Activated T-cell treated with anti-CD3 and anti-CD28 coated beads, Interleukin-2, amount 50 U/mL, for 24 hours (primary cell): Measurements from ENCODE around the gene CFAP54.

Experiments
- DNase-seq: peaks from one replicate; pipeline ENCODE4 v3.0.0-alpha.2; 2020
- H3K27ac Mint-ChIP-seq: 2 replicates; pipeline ENCODE4 v1.8.0; 2020; ENCODE audit warnings: mild to moderate bottlenecking, mixed read lengths
- H3K27me3 Mint-ChIP-seq: 2 replicates; pipeline ENCODE4 v1.8.0; 2020; ENCODE audit warnings: mixed read lengths
- H3K36me3 Mint-ChIP-seq: 2 replicates; pipeline ENCODE4 v1.8.0; 2020; ENCODE audit warnings: low read depth, mixed read lengths
- H3K4me1 Mint-ChIP-seq: 2 replicates; pipeline ENCODE4 v1.8.0; 2020; ENCODE audit warnings: low read depth, mixed read lengths
- H3K4me3 Mint-ChIP-seq: 2 replicates; pipeline ENCODE4 v1.8.0; 2020; ENCODE audit warnings: mild to moderate bottlenecking, moderate library complexity, mixed read lengths
- H3K9me3 Mint-ChIP-seq: 2 replicates; pipeline ENCODE4 v1.8.0; 2020; ENCODE audit warnings: mixed read lengths

Gene CFAP54

GRCh38 chr12:96810477-96810876 lies 321.1 kb downstream of the CFAP54 start:
- no peak overlapping the region for H3K4me3 Mint-ChIP-seq
- no peaks in the 10 kb centered on the region for H3K36me3 Mint-ChIP-seq
- H3K27ac Mint-ChIP-seq = no peak overlapping the region
- H3K9me3 Mint-ChIP-seq = no peaks in the 10 kb centered on the region
- H3K27me3 Mint-ChIP-seq = no peaks in the 10 kb centered on the region
- H3K4me1 Mint-ChIP-seq = no peaks in the 10 kb centered on the region
- DNase-seq = no peak

GRCh38 chr12:96811083-96811482 lies 321.7 kb downstream of the CFAP54 start:
- no peak for DNase-seq
- Mint-ChIP-seq H3K4me3 (no peak overlapping the region), H3K36me3 (no peaks in the 10 kb centered on the region), H3K27ac (no peak overlapping the region), H3K4me1 (no peaks in the 10 kb centered on the region), H3K9me3 (no peaks in the 10 kb centered on the region), H3K27me3 (no peaks in the 10 kb centered on the region)

GRCh38 chr12:96812153-96812552 lies 322.8 kb downstream of the CFAP54 start:
- DNase-seq = no peak
- no peaks in the 10 kb centered on the region for H3K9me3 Mint-ChIP-seq
- H3K4me3 Mint-ChIP-seq = no peak overlapping the region
- H3K27ac Mint-ChIP-seq = no peak overlapping the region
- H3K4me1 Mint-ChIP-seq = no peaks in the 10 kb centered on the region
- no peaks in the 10 kb centered on the region for H3K36me3 Mint-ChIP-seq
- peaks cover 6% of the 10 kb centered on the region for H3K27me3 Mint-ChIP-seq

- Mint-ChIP-seq H3K27me3 (peaks cover 13% of the 10 kb centered on the region), H3K4me1 (no peaks in the 10 kb centered on the region), H3K9me3 (no peaks in the 10 kb centered on the region), H3K4me3 (no peak overlapping the region), H3K36me3 (no peaks in the 10 kb centered on the region), H3K27ac (no peak overlapping the region)
- DNase-seq = no peak
Observed at GRCh38 chr12:96814200-96814599, 324.8 kb downstream of the CFAP54 start.

GRCh38 chr12:96821592-96821991 lies 332.2 kb downstream of the CFAP54 start:
- no peak overlapping the region for H3K27ac Mint-ChIP-seq

GRCh38 chr12:96822641-96823040 lies 333.3 kb downstream of the CFAP54 start:
- Mint-ChIP-seq H3K4me3 (no peak overlapping the region), H3K27me3 (peaks cover 12% of the 10 kb centered on the region), H3K9me3 (no peaks in the 10 kb centered on the region), H3K27ac (no peak overlapping the region), H3K36me3 (no peaks in the 10 kb centered on the region), H3K4me1 (no peaks in the 10 kb centered on the region)
- no peak for DNase-seq

More at GRCh38 chr12:96821592-96821991, 332.2 kb downstream of the CFAP54 start:
- Mint-ChIP-seq H3K9me3 (no peaks in the 10 kb centered on the region), H3K4me1 (no peaks in the 10 kb centered on the region), H3K36me3 (no peaks in the 10 kb centered on the region), H3K27me3 (peaks cover 17% of the 10 kb centered on the region), H3K4me3 (no peak overlapping the region)
- no peak for DNase-seq

- Mint-ChIP-seq H3K4me3 (no peak overlapping the region), H3K36me3 (no peaks in the 10 kb centered on the region), H3K4me1 (no peaks in the 10 kb centered on the region), H3K9me3 (no peaks in the 10 kb centered on the region), H3K27me3 (peaks cover 5% of the 10 kb centered on the region), H3K27ac (no peak overlapping the region)
- DNase-seq = no peak
Observed at GRCh38 chr12:96824074-96824837, 334.9 kb downstream of the CFAP54 start.

GRCh38 chr12:96824838-96825236 lies 335.5 kb downstream of the CFAP54 start:
- no peaks in the 10 kb centered on the region for H3K9me3 Mint-ChIP-seq
- no peaks in the 10 kb centered on the region for H3K4me1 Mint-ChIP-seq
- H3K4me3 Mint-ChIP-seq = no peak overlapping the region
- H3K27me3 Mint-ChIP-seq = peaks cover 3% of the 10 kb centered on the region
- H3K27ac Mint-ChIP-seq = no peak overlapping the region
- DNase-seq = no peak
- no peaks in the 10 kb centered on the region for H3K36me3 Mint-ChIP-seq

GRCh38 chr12:96828169-96828789 lies 338.9 kb downstream of the CFAP54 start:
- no peaks in the 10 kb centered on the region for H3K4me1 Mint-ChIP-seq

GRCh38 chr12:96829354-96829753 lies 340.0 kb downstream of the CFAP54 start:
- no peaks in the 10 kb centered on the region for H3K27me3 Mint-ChIP-seq
- no peaks in the 10 kb centered on the region for H3K36me3 Mint-ChIP-seq
- no peaks in the 10 kb centered on the region for H3K9me3 Mint-ChIP-seq
- H3K4me3 Mint-ChIP-seq = no peak overlapping the region
- no peaks in the 10 kb centered on the region for H3K4me1 Mint-ChIP-seq
- H3K27ac Mint-ChIP-seq = no peak overlapping the region
- DNase-seq = no peak

More at GRCh38 chr12:96828169-96828789, 338.9 kb downstream of the CFAP54 start:
- H3K4me3 Mint-ChIP-seq = no peak overlapping the region
- H3K36me3 Mint-ChIP-seq = no peaks in the 10 kb centered on the region
- no peaks in the 10 kb centered on the region for H3K9me3 Mint-ChIP-seq
- H3K27ac Mint-ChIP-seq = no peak overlapping the region
- no peak for DNase-seq
- H3K27me3 Mint-ChIP-seq = no peaks in the 10 kb centered on the region

GRCh38 chr12:96831346-96831745 lies 342.0 kb downstream of the CFAP54 start:
- H3K9me3 Mint-ChIP-seq = no peaks in the 10 kb centered on the region
- H3K27ac Mint-ChIP-seq = no peak overlapping the region
- no peaks in the 10 kb centered on the region for H3K4me1 Mint-ChIP-seq
- H3K36me3 Mint-ChIP-seq = no peaks in the 10 kb centered on the region
- H3K4me3 Mint-ChIP-seq = no peak overlapping the region
- no peaks in the 10 kb centered on the region for H3K27me3 Mint-ChIP-seq
- DNase-seq = no peak

- Mint-ChIP-seq H3K9me3 (no peaks in the 10 kb centered on the region), H3K4me3 (no peak overlapping the region), H3K27me3 (peaks cover 22% of the 10 kb centered on the region), H3K27ac (no peak overlapping the region), H3K36me3 (no peaks in the 10 kb centered on the region), H3K4me1 (no peaks in the 10 kb centered on the region)
- DNase-seq = no peak
Observed at GRCh38 chr12:96846293-96846692, 356.9 kb downstream of the CFAP54 start.

GRCh38 chr12:96850676-96851075 lies 361.3 kb downstream of the CFAP54 start:
- no peak overlapping the region for H3K27ac Mint-ChIP-seq
- H3K27me3 Mint-ChIP-seq = peaks cover 12% of the 10 kb centered on the region
- H3K9me3 Mint-ChIP-seq = no peaks in the 10 kb centered on the region
- H3K36me3 Mint-ChIP-seq = no peaks in the 10 kb centered on the region
- no peak for DNase-seq
- no peak overlapping the region for H3K4me3 Mint-ChIP-seq
- no peaks in the 10 kb centered on the region for H3K4me1 Mint-ChIP-seq

GRCh38 chr12:96858162-96858561 lies 368.8 kb downstream of the CFAP54 start:
- H3K9me3 Mint-ChIP-seq = peaks cover 6% of the 10 kb centered on the region
- peaks cover 10% of the 10 kb centered on the region for H3K27me3 Mint-ChIP-seq
- H3K27ac Mint-ChIP-seq = no peak overlapping the region
- DNase-seq = no peak
- H3K4me3 Mint-ChIP-seq = no peak overlapping the region
- H3K36me3 Mint-ChIP-seq = no peaks in the 10 kb centered on the region
- no peaks in the 10 kb centered on the region for H3K4me1 Mint-ChIP-seq

- Mint-ChIP-seq H3K27ac (no peak overlapping the region), H3K4me3 (no peak overlapping the region), H3K9me3 (peaks cover 6% of the 10 kb centered on the region), H3K27me3 (peaks cover 22% of the 10 kb centered on the region), H3K36me3 (no peaks in the 10 kb centered on the region), H3K4me1 (no peaks in the 10 kb centered on the region)
- DNase-seq = no peak
Observed at GRCh38 chr12:96861656-96862055, 372.3 kb downstream of the CFAP54 start.
